Astrocyte of the spinal cord (primary cell): ENCODE results near the gene VPS35L.
"Not testable (repeated sequence)": the region's sequence is repeated elsewhere in the genome, so short reads cannot be mapped to it uniquely, and the experiment has no call there.

Experiments used
- DNase-seq: peaks from one replicate; pipeline ENCODE4 v3.0.0; 2011; ENCODE audit warnings: low read depth, low spot score
- H3K4me3 ChIP-seq: 2 replicates; pipeline ENCODE4 v1.5.1; 2011; ENCODE audit warnings: low read depth, mild to moderate bottlenecking, low read length, moderate library complexity
- CTCF ChIP-seq: IDR thresholded peaks from 2 replicates; pipeline ENCODE4 v1.5.1; 2012; ENCODE audit warnings: low read depth, mild to moderate bottlenecking, low read length, inconsistent platforms
- in situ Hi-C: cut with HindIII; loops from 2 replicates; pipeline ENCODE4 v1.10.0; 2017; ENCODE audit warnings: low sequenced_read_pairs

VPS35L gene

DNA sequence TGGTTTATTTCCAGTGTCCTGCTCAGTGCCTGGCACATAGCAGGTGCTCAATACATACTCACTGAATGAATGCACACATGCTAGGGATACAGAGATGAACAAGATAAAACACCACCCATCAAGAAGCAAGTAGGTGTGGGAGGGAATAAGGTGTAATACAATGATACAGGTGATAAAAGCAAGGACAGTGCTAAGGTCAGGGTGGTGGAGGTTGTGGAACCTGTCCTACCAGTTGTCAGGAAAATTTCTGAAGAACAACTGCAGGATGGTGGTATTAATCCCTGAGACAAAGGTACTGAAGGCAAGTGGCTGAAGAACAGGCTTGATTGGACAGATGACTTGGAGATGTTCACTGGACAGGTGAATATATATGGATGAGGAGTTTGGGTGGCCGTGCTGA is 160.7 kb downstream of the VPS35L start:
- H3K4me3 ChIP-seq, result no peak overlapping the region
- DNase-seq, result no peak
- no peak for TF ChIP-seq CTCF
- in situ Hi-C loops, result no loop called here

- DNase-seq, in situ Hi-C loops: not testable (repeated sequence)
- peak overlapping the region; percentile 83 for H3K4me3 ChIP-seq
Observed at GRCh38 chr16:19716728-19717127, 161.2 kb downstream of the VPS35L start.

DNA sequence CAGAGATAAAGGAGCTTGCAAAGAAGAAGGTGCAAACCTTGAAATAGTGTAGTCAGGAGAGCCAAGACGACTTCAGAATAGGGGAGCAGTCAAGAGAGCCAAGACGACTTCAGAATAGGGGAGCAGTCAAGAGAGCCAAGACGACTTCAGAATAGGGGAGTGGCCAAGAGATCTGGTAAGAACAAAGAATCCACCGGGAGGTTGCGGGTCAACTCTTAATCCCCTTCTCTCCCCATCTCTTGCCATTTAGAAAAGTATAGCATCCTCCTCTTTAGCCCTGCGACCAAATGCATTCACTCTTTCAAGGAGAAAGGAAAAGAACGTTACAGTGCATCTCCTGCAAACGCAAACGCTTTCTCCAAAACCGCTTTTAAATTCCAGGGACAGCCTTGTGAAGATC is 161.8 kb downstream of the VPS35L start:
- no peak for TF ChIP-seq CTCF
- no peak for DNase-seq
- in situ Hi-C loops, result no loop called here
- peak overlapping the region; percentile 83 for H3K4me3 ChIP-seq

DNA sequence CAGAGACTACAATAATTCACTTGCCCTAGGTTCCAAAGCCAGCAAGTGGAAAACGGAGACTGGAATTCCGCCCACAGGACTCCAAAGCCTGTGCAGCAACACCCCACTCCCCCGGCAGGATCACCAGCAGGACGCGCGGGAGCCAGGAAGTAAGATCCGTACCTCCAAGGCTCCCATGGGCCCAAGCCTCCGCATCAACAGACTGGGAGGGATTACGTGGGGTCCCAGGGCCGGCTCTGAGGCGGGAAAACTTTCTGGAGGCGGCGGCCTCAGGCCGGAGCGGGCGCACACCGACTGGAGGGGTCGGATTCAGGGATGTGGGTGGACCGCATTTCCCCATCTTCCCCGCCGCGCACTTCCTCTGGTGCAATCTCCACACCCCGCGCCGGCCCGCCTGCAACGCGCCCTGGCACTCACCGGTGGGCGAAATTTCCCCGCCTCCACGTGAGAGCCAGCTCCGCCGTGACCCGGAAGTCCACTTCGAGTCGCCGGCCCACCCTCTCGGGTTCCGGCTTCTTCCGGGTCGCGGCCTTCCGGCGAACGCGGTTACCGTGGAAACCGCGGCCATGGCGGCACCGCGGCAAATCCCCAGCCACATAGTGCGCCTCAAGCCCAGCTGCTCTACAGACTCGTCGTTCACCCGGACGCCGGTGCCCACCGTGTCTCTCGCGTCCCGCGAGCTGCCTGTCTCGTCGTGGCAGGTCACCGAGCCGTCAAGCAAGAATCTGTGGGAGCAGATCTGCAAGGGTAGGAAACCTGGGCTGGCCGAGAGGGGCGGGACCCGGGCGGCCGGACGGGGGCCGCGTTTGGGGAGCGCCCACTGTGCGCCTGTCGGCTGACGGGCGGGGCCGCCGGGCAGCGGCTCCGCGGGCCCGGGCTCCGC is 162.5 kb downstream of the VPS35L start, which contains the start of the genes IQCK and KNOP1:
TSS of gene IQCK (plus strand) at position 531 of the 883 bp plus-strand sequence. CDS start at position 567, 36 bp downstream.
TSS of gene KNOP1 (minus strand) at position 487 of the 883 bp plus-strand sequence. CDS start 3,192 bp downstream, outside the sequence.
- in situ Hi-C loops, result no loop called here
- DNase-seq, result peak; percentile 87
- TF ChIP-seq CTCF, result no peak
- peak within 1 kb of the TSS; percentile 83 for H3K4me3 ChIP-seq

- in situ Hi-C loops, result no loop called here
- no peak for TF ChIP-seq CTCF
- peak overlapping the region; percentile 83 for H3K4me3 ChIP-seq
- peak; percentile 16 for DNase-seq
Observed at GRCh38 chr16:19718624-19718965, 163.1 kb downstream of the VPS35L start.

GRCh38 chr16:19722269-19722952 is 166.9 kb downstream of the VPS35L start:
- no peak for DNase-seq
- H3K4me3 ChIP-seq, result no peak overlapping the region
- no peak for TF ChIP-seq CTCF
- in situ Hi-C loops, result no loop called here

GRCh38 chr16:19722981-19723380 is 167.5 kb downstream of the VPS35L start:
- H3K4me3 ChIP-seq, result no peak overlapping the region
- no peak for TF ChIP-seq CTCF
- no peak for DNase-seq
- in situ Hi-C loops, result no loop called here
